HEK293 (cell line): Measurements from ENCODE around the gene TENT4B.

Experiments used
- BCL6B ChIP-seq: fragments of 450-650 bp; formaldehyde crosslinking; IDR thresholded peaks from 2 replicates; pipeline ENCODE4 v1.5.1; 2017; ENCODE audit warnings: missing biosample characterization, missing genetic modification characterization
- HOXD13 ChIP-seq: sonication (generic); formaldehyde crosslinking; IDR thresholded peaks from 2 replicates; pipeline ENCODE4 v1.8.0; 2022; ENCODE audit warnings: missing genetic modification reagents, borderline replicate concordance
- KLF10 ChIP-seq: fragments of 450-650 bp; IDR thresholded peaks from 2 replicates; pipeline ENCODE4 v1.5.1; 2018; ENCODE audit warnings: missing biosample characterization, mild to moderate bottlenecking, missing genetic modification characterization
- OSR2 ChIP-seq: fragments of 450-650 bp; formaldehyde crosslinking; IDR thresholded peaks from 2 replicates; pipeline ENCODE4 v1.5.1; 2016; ENCODE audit warnings: missing biosample characterization, missing genetic modification characterization
- PRDM10 ChIP-seq: fragments of 450-650 bp; formaldehyde crosslinking; IDR thresholded peaks from 2 replicates; pipeline ENCODE4 v1.5.1; 2016; ENCODE audit warnings: missing biosample characterization, missing genetic modification characterization
- SP7 ChIP-seq: fragments of 450-650 bp; formaldehyde crosslinking; IDR thresholded peaks from 2 replicates; pipeline ENCODE4 v1.5.1; 2016; ENCODE audit warnings: missing biosample characterization, missing genetic modification characterization
- YY2 ChIP-seq: fragments of 450-650 bp; formaldehyde crosslinking; IDR thresholded peaks from 2 replicates; pipeline ENCODE4 v1.5.1; 2016; ENCODE audit warnings: missing biosample characterization, missing genetic modification characterization
- ZBTB20 ChIP-seq: fragments of 450-650 bp; formaldehyde crosslinking; IDR thresholded peaks from 2 replicates; pipeline ENCODE4 v1.5.1; 2016; ENCODE audit warnings: missing biosample characterization, missing genetic modification characterization
- ZBTB49 ChIP-seq: fragments of 450-650 bp; formaldehyde crosslinking; IDR thresholded peaks from 2 replicates; pipeline ENCODE4 v1.5.1; 2016; ENCODE audit warnings: missing biosample characterization, missing genetic modification characterization, low read depth
- ZBTB7A ChIP-seq: fragments of 450-650 bp; formaldehyde crosslinking; IDR thresholded peaks from 2 replicates; pipeline ENCODE4 v1.5.1; 2016; ENCODE audit warnings: low read depth, missing biosample characterization, missing genetic modification characterization
- ZNF148 ChIP-seq: fragments of 450-650 bp; formaldehyde crosslinking; IDR thresholded peaks from 2 replicates; pipeline ENCODE4 v1.5.0; 2017; ENCODE audit warnings: missing biosample characterization, missing genetic modification characterization, borderline replicate concordance
- ZNF202 ChIP-seq: fragments of 450-650 bp; formaldehyde crosslinking; IDR thresholded peaks from 2 replicates; pipeline ENCODE4 v1.5.1; 2016; ENCODE audit warnings: missing biosample characterization, missing genetic modification characterization, borderline replicate concordance
- ZNF24 ChIP-seq: fragments of 450-650 bp; formaldehyde crosslinking; IDR thresholded peaks from 2 replicates; pipeline ENCODE4 v1.5.1; 2016; ENCODE audit warnings: missing biosample characterization, missing genetic modification characterization
- ZNF302 ChIP-seq: fragments of 450-650 bp; formaldehyde crosslinking; IDR thresholded peaks from 2 replicates; pipeline ENCODE4 v1.5.1; 2016; ENCODE audit warnings: missing biosample characterization, missing genetic modification characterization, low read depth
- ZNF366 ChIP-seq: fragments of 450-650 bp; formaldehyde crosslinking; conservative IDR thresholded peaks from 2 replicates; pipeline ENCODE4 v1.5.1; 2016; ENCODE audit warnings: missing biosample characterization, missing genetic modification characterization
- ZNF518A ChIP-seq: fragments of 450-650 bp; formaldehyde crosslinking; conservative IDR thresholded peaks from 2 replicates; pipeline ENCODE4 v1.5.1; 2016; ENCODE audit warnings: low read depth, missing biosample characterization, missing genetic modification characterization
- ZNF560 ChIP-seq: fragments of 450-650 bp; formaldehyde crosslinking; IDR thresholded peaks from 2 replicates; pipeline ENCODE4 v1.5.1; 2017; ENCODE audit warnings: missing biosample characterization, missing genetic modification characterization, borderline replicate concordance
- ZNF561 ChIP-seq: fragments of 450-650 bp; IDR thresholded peaks from 2 replicates; pipeline ENCODE4 v1.5.1; 2018; ENCODE audit warnings: missing biosample characterization, missing genetic modification characterization, borderline replicate concordance
- ZNF624 ChIP-seq: fragments of 450-650 bp; formaldehyde crosslinking; IDR thresholded peaks from 2 replicates; pipeline ENCODE4 v1.5.1; 2017; ENCODE audit warnings: missing biosample characterization, missing genetic modification characterization
- ZNF791 ChIP-seq: fragments of 450-650 bp; formaldehyde crosslinking; IDR thresholded peaks from 2 replicates; pipeline ENCODE4 v1.5.1; 2016; ENCODE audit warnings: missing biosample characterization, missing genetic modification characterization
- ZNF792 ChIP-seq: fragments of 450-650 bp; formaldehyde crosslinking; IDR thresholded peaks from 2 replicates; pipeline ENCODE4 v1.5.1; 2016; ENCODE audit warnings: missing biosample characterization, missing genetic modification characterization
- ZSCAN5A ChIP-seq: fragments of 450-650 bp; formaldehyde crosslinking; IDR thresholded peaks from 2 replicates; pipeline ENCODE4 v1.5.1; 2016; ENCODE audit warnings: missing biosample characterization, missing genetic modification characterization

The TENT4B gene

GRCh38 chr16:50202926-50203624 lies 50.0 kb downstream of the TENT4B start (continued):
- TF ChIP-seq PRDM10 (tag by site-specific recombination) (peak; percentile 80), ZNF148 (tag by site-specific recombination) (no peak), ZSCAN5A (no peak), ZBTB49 (tag by site-specific recombination) (no peak), ZNF24 (tag by site-specific recombination) (no peak), ZNF302 (no peak), ZNF518A (tag by site-specific recombination) (no peak), ZNF624 (tag by site-specific recombination) (no peak), ZBTB20 (tag by site-specific recombination) (no peak), ZNF791 (tag by site-specific recombination) (no peak), ZBTB7A (tag by site-specific recombination) (no peak), OSR2 (tag by site-specific recombination) (no peak), ZNF202 (tag by site-specific recombination) (no peak), YY2 (tag by site-specific recombination) (no peak), KLF10 (no peak), BCL6B (tag by site-specific recombination) (peak; percentile 64), ZNF366 (peak; percentile 62; the same call in 1 of the 2 replicates), ZNF561 (tag by site-specific recombination) (peak; percentile 34; the same call in 1 of the 2 replicates), SP7 (tag by site-specific recombination) (peak; percentile 87), ZNF792 (tag by site-specific recombination) (no peak), ZNF560 (tag by site-specific recombination) (no peak), HOXD13 (0 out of 2 replicates have a peak, but pooled peaks have one; percentile 35)
